ENCODE measurements around the gene ADORA3. TPM values are rescaled to one million over a fixed set of nuclear protein-coding genes. Genes with fewer than 3 reads are reported as not detected.

The ADORA3 gene
- total and polyA plus RNA-seq, 12 donors = 0.17 to 4.7 (median 1.9) TPM; not detected in 2

GRCh38 chr1:111453706-111454105, 49.7 kb downstream of the ADORA3 start:
- Histone ChIP-seq H3K27ac (peak overlapping the region in 1 of 10 donors; percentile 32), H3K4me3 (no peak overlapping the region), H3K4me1 (peaks cover 0 to 68% (median 53%) of the 10 kb centered on the region in 9 donors)

GRCh38 chr1:111452581-111452980, 50.9 kb downstream of the ADORA3 start:
- no peak for TF ChIP-seq CTCF (IDR thresholded peaks at IDR 0.05)
- Histone ChIP-seq H3K36me3 (peaks cover 2 to 68% (median 32%) of the 10 kb centered on the region in 9 donors), H3K9me3 (no peaks in the 10 kb centered on the region), H3K27me3 (no peaks in the 10 kb centered on the region), H3K4me1 (peaks cover 0 to 73% (median 61%) of the 10 kb centered on the region in 9 donors), H3K27ac (no peak overlapping the region), H3K4me3 (no peak overlapping the region)
- DNase-seq (no peak), ATAC-seq (no peak)
- intact Hi-C loops (cut with DNase I) = no loop called here
- WGBS, 2 donors = 69% methylated on average over 3 of the region's 3 CpGs

More at GRCh38 chr1:111453706-111454105, 49.7 kb downstream of the ADORA3 start:
- Histone ChIP-seq H3K27me3 (no peaks in the 10 kb centered on the region), H3K36me3 (peaks cover 3 to 79% (median 43%) of the 10 kb centered on the region in 9 donors), H3K9me3 (no peaks in the 10 kb centered on the region)
- WGBS, 2 donors = 65 to 76% methylated on average over 3 of the region's 3 CpGs
- intact Hi-C loops (cut with DNase I) = no loop called here
- TF ChIP-seq CTCF (IDR thresholded peaks at IDR 0.05) = no peak
- no peak for ATAC-seq
- DNase-seq = no peak

GRCh38 chr1:111450185-111450584, 53.2 kb downstream of the ADORA3 start:
- WGBS, 2 donors = 44 to 46% methylated on average over 3 of the region's 3 CpGs
- peak overlapping the region; percentile 61 to 89 (median 80) for H3K4me3 ChIP-seq
- TF ChIP-seq CTCF (IDR thresholded peaks at IDR 0.05) = no peak
- no peak for DNase-seq
- peak overlapping the region in 9 of 10 donors; percentile 80 to 97 (median 90) for H3K27ac ChIP-seq
- ATAC-seq = no peak
- H3K36me3 ChIP-seq = peaks cover 0 to 68% (median 22%) of the 10 kb centered on the region in 9 donors
- H3K27me3 ChIP-seq = no peaks in the 10 kb centered on the region
- intact Hi-C loops (cut with DNase I) = no loop called here
- H3K4me1 ChIP-seq = peaks cover 0 to 71% (median 66%) of the 10 kb centered on the region in 9 donors
- no peaks in the 10 kb centered on the region for H3K9me3 ChIP-seq

GRCh38 chr1:111449703-111450017, 53.8 kb downstream of the ADORA3 start:
- intact Hi-C loops (cut with DNase I) = no loop called here
- Histone ChIP-seq H3K27me3 (no peaks in the 10 kb centered on the region), H3K9me3 (no peaks in the 10 kb centered on the region), H3K36me3 (peaks cover 0 to 68% (median 25%) of the 10 kb centered on the region in 9 donors), H3K27ac (peak overlapping the region; percentile 80 to 97 (median 90)), H3K4me3 (peak overlapping the region; percentile 61 to 89 (median 80)), H3K4me1 (peaks cover 0 to 65% (median 61%) of the 10 kb centered on the region in 9 donors)
- peak in 1 of 8 donors; percentile 1 for ATAC-seq
- WGBS, 2 donors = 0% methylated on average over 8 of the region's 8 CpGs
- no peak for TF ChIP-seq CTCF (IDR thresholded peaks at IDR 0.05)
- no peak for DNase-seq

Other genes with a start within 250 kb of the ADORA3 start
- gene CHIA, start 212.8 kb downstream of the ADORA3 start, total RNA-seq = not detected
- gene CHIA, start 212.8 kb downstream of the ADORA3 start, polyA plus RNA-seq = under 1 TPM in 1 of 2 donors, not detected in 1; 0.30 TPM
- gene OVGP1, start 75.9 kb downstream of the ADORA3 start, total RNA-seq = under 1 TPM in 9 of 10 donors, not detected in 1; 0.19 to 0.75 (median 0.40) TPM
- gene OVGP1, start 75.9 kb downstream of the ADORA3 start, polyA plus RNA-seq = 1 to 10 TPM in 1 of 2 donors, under 1 TPM in 1; 0.43 to 2.5 TPM
- gene WDR77, start 54.4 kb downstream of the ADORA3 start, total RNA-seq = 10 to 100 TPM; 26.0 to 40.3 (median 35.3) TPM
- 10 to 100 TPM; 21.4 to 55.8 TPM for gene WDR77, start 54.4 kb downstream of the ADORA3 start, polyA plus RNA-seq
- gene ATP5PB, start 54.2 kb downstream of the ADORA3 start, total RNA-seq = 100 to 1,000 TPM; 566 to 899 (median 797) TPM
- gene ATP5PB, start 54.2 kb downstream of the ADORA3 start, polyA plus RNA-seq = 100 to 1,000 TPM; 146 to 661 TPM
- 10 to 100 TPM in 3 of 10 donors, 1 to 10 TPM in 7; 1.5 to 23.8 (median 3.4) TPM for gene C1orf162, start 29.6 kb downstream of the ADORA3 start, total RNA-seq
- gene C1orf162, start 29.6 kb downstream of the ADORA3 start, polyA plus RNA-seq = 10 to 100 TPM; 11.6 to 21.6 TPM
- gene TMIGD3, start within 50 bp of the ADORA3 start, total RNA-seq = 1 to 10 TPM in 3 of 10 donors, under 1 TPM in 2, not detected in 5; 0.43 to 6.2 (median 1.4) TPM
- gene TMIGD3, start within 50 bp of the ADORA3 start, polyA plus RNA-seq = 1 to 10 TPM in 1 of 2 donors, under 1 TPM in 1; 0.73 to 1.4 TPM
- 100 to 1,000 TPM in 6 of 10 donors, 10 to 100 TPM in 4; 83.4 to 120 (median 102) TPM for gene RAP1A, start 116.2 kb upstream of the ADORA3 start, total RNA-seq
- 10 to 100 TPM; 64.2 to 68.4 TPM for gene RAP1A, start 116.2 kb upstream of the ADORA3 start, polyA plus RNA-seq
- 10 to 100 TPM in 9 of 10 donors, 1 to 10 TPM in 1; 8.7 to 34.6 (median 14.8) TPM for gene INKA2, start 235.8 kb upstream of the ADORA3 start, total RNA-seq
- gene INKA2, start 235.8 kb upstream of the ADORA3 start, polyA plus RNA-seq = 1 to 10 TPM; 6.8 to 9.9 TPM

All from heart right ventricle (tissue), 16 donors.